ENCODE results near the gene C1QTNF6. TPM values are rescaled to one million over a fixed set of nuclear protein-coding genes. Genes with fewer than 3 reads are reported as not detected.

C1QTNF6 gene
- total RNA-seq, 1 donor from 2014 or later = 58.3 TPM

DNA sequence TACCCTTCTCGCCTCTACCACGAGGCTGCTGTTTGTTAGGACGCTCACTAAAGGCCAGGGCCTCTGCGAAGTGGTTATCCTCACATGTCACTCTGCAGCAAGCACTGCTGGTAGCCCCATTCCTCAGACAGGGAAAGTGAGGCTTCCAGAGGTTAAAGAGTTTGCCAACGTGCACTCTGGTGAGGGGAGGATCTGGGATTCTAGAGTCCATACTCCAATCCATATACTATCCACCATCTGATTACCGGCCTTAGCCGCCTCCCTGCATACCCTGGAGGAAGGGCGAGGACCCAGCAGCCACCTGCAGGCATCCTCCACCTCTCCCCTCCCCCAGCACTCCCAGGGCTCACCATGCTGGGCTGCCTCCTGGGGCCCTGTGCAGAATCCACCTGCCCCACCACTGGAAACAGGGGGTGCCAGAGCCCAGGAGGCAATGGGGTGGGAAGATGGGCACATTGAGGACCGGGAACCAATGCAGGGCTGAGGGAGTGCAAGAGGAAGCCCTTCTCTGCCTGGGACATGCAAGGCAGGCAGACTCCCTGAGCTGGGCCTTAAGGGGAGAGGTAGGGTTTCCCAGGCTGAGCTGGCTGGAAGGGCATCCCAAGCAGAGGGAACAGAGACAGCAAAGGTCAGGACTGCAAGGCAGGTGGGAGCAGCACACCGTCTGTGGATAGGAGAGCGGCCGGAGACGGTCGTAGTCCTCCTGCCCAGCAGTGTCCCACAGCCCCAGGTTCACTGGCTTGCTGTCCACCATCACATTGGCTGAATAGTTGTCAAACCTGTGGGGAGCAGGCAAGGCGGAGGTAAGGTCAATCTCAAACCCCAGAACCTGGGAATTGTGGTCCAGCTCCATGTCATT, 44.3 kb upstream of the C1QTNF6 start:
- Mint-ChIP-seq H3K36me3 (no peaks in the 10 kb centered on the region), H3K9me3 (no peaks in the 10 kb centered on the region), H3K4me3 (no peak overlapping the region), H3K27me3 (ENCODE audit: low read depth) (peaks cover 2% of the 10 kb centered on the region), H3K4me1 (peaks cover 17% of the 10 kb centered on the region), H3K27ac (no peak overlapping the region)
- TF ChIP-seq, protein P1, sequence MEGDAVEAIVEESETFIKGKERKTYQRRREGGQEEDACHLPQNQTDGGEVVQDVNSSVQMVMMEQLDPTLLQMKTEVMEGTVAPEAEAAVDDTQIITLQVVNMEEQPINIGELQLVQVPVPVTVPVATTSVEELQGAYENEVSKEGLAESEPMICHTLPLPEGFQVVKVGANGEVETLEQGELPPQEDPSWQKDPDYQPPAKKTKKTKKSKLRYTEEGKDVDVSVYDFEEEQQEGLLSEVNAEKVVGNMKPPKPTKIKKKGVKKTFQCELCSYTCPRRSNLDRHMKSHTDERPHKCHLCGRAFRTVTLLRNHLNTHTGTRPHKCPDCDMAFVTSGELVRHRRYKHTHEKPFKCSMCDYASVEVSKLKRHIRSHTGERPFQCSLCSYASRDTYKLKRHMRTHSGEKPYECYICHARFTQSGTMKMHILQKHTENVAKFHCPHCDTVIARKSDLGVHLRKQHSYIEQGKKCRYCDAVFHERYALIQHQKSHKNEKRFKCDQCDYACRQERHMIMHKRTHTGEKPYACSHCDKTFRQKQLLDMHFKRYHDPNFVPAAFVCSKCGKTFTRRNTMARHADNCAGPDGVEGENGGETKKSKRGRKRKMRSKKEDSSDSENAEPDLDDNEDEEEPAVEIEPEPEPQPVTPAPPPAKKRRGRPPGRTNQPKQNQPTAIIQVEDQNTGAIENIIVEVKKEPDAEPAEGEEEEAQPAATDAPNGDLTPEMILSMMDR (IDR thresholded peaks at IDR 0.05; ENCODE audit: unreplicated experiment) = no peak
- no peak for DNase-seq (ENCODE audit: low spot score in 2 of 2, unreplicated experiment in 2 of 2)

DNA sequence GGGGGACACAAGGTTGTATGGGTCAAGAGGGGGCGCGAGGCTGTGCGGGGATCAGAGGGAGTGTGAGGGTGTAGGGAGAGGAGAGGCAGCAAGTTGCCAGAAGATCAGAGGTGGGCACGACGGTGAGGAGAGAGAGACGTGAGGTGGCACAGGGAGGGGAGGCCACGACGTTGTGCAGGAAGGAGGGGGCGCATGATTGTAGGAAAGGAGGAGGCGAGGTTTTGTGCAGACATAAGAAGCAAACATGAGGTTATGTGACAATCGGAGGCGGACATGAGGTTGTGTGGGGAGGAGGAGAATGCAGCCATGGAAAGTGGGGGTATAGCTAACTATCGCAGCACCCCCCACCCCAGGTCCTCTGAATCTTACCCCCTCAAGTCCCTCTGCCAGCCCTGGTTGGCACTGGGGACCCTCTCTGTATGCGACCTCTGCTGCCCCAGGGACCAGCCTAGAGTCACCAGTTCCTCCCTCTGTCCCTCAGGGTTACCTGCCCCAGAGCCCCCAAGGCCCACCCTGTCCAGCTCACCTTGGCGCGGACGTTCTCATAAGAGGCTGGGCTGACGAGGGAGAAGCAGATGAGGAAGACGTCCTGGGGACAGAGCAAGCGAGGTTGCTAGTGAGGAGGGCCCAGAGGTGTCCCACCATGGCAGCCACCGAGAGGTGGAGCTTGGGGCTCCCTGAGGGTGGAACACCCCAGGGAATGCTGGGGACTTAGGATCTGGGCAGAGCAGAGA, 43.5 kb upstream of the C1QTNF6 start:
- TF ChIP-seq, protein P1 (IDR thresholded peaks at IDR 0.05; ENCODE audit: unreplicated experiment) = no peak
- H3K4me1 Mint-ChIP-seq = peaks cover 15% of the 10 kb centered on the region
- no peak overlapping the region for H3K4me3 Mint-ChIP-seq
- H3K27ac Mint-ChIP-seq = no peak overlapping the region
- no peak for DNase-seq (ENCODE audit: low spot score in 2 of 2, unreplicated experiment in 2 of 2)
- no peaks in the 10 kb centered on the region for H3K27me3 Mint-ChIP-seq (ENCODE audit: low read depth)
- H3K36me3 Mint-ChIP-seq = no peaks in the 10 kb centered on the region
- H3K9me3 Mint-ChIP-seq = no peaks in the 10 kb centered on the region

DNA sequence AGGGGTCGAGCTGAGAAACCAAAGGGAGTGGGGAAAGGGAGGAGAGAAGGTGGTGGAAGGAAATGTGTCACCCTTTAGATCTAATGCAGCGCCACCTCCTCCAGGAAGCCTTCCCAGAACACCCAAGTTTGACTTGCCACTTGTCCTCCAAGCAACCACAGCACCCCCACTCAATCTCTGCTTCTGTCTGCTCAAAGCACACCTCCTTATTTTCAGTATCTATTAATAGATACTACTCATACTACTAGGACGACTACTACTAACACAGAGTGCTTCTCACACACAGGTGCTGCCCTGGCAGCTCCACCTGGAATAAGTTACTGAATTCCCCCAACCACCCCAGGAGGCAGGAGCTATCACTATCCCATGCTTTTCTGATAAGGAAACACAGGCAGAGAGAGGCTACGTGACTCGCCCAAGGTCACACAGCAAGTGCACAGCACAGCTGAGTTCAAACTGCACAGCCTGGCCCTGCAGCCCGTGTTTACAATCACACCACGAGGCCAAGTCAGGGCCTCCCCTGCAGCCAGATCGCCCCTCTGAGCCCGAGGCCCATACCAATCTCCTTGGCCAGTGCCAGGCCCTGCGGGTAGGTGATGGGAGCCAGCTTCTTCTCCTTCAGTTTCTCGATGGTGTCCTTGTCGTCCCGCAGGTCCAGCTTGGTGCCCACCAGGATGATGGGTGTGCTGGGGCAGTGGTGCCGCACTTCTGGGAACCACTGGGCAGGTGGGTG, 42.8 kb upstream of the C1QTNF6 start:
- Mint-ChIP-seq H3K27ac (no peak overlapping the region), H3K4me3 (no peak overlapping the region), H3K9me3 (no peaks in the 10 kb centered on the region), H3K4me1 (peaks cover 15% of the 10 kb centered on the region), H3K27me3 (ENCODE audit: low read depth) (peaks cover 3% of the 10 kb centered on the region), H3K36me3 (no peaks in the 10 kb centered on the region)
- TF ChIP-seq, protein P1 (IDR thresholded peaks at IDR 0.05; ENCODE audit: unreplicated experiment) = no peak
- no peak for DNase-seq (ENCODE audit: low spot score in 2 of 2, unreplicated experiment in 2 of 2)

GRCh38 chr22:37229805-37230672, 42.0 kb upstream of the C1QTNF6 start:
- Mint-ChIP-seq H3K27ac (no peak overlapping the region), H3K36me3 (no peaks in the 10 kb centered on the region), H3K4me1 (peaks cover 15% of the 10 kb centered on the region), H3K27me3 (ENCODE audit: low read depth) (peaks cover 8% of the 10 kb centered on the region), H3K4me3 (no peak overlapping the region), H3K9me3 (no peaks in the 10 kb centered on the region)
- no peak for DNase-seq (ENCODE audit: low spot score in 2 of 2, unreplicated experiment in 2 of 2)
- TF ChIP-seq, protein P1 (IDR thresholded peaks at IDR 0.05; ENCODE audit: unreplicated experiment) = no peak

Measured in mesothelial cell of epicardium (in vitro differentiated cells).